Hepatocyte (in vitro differentiated cells): ENCODE measurements around the gene FIBCD1. TPM values are rescaled to one million over a fixed set of nuclear protein-coding genes. Genes with fewer than 3 reads are reported as not detected.

ENCODE experiments used
- DNase-seq: peaks from one replicate; pipeline ENCODE4 v3.0.0-alpha.2; 2016; ENCODE audit warnings: low spot score
- H2AFZ ChIP-seq: fragments of 200-600 bp; sonication (generic); 2 replicates; pipeline ENCODE4 v1.6.0; 2016; ENCODE audit warnings: antibody characterized with exemption, mild to moderate bottlenecking
- H3K27ac ChIP-seq: fragments of 200-600 bp; sonication (generic); 2 replicates; pipeline ENCODE4 v1.5.1; 2016; ENCODE audit warnings: mild to moderate bottlenecking
- H3K27me3 ChIP-seq: fragments of 200-600 bp; sonication (generic); 2 replicates; pipeline ENCODE4 v1.6.1; 2016
- H3K36me3 ChIP-seq: fragments of 200-600 bp; sonication (generic); replicated peaks from 2 replicates; pipeline ENCODE4 v1.5.1; 2016; ENCODE audit warnings: low read depth; ENCODE audit not compliant: insufficient read depth
- H3K4me1 ChIP-seq: fragments of 200-600 bp; sonication (generic); 2 replicates; pipeline ENCODE4 v1.5.1; 2016; ENCODE audit warnings: mild to moderate bottlenecking, moderate library complexity; ENCODE audit not compliant: insufficient read depth
- H3K4me2 ChIP-seq: fragments of 200-600 bp; sonication (generic); 2 replicates; pipeline ENCODE4 v1.6.0; 2016
- H3K4me3 ChIP-seq: fragments of 200-600 bp; sonication (generic); 2 replicates; pipeline ENCODE4 v1.5.1; 2016; ENCODE audit warnings: mild to moderate bottlenecking
- H3K79me2 ChIP-seq: fragments of 200-600 bp; sonication (generic); 2 replicates; pipeline ENCODE4 v1.6.0; 2017; ENCODE audit warnings: mild to moderate bottlenecking
- H3K9me2 ChIP-seq: fragments of 200-600 bp; sonication (generic); replicated peaks from 2 replicates; pipeline ENCODE4 v1.6.0; 2017; ENCODE audit warnings: mild to moderate bottlenecking; ENCODE audit not compliant: insufficient read depth
- H3K9me3 ChIP-seq: fragments of 200-600 bp; sonication (generic); 2 replicates; pipeline ENCODE4 v1.5.1; 2016; ENCODE audit warnings: low read depth, mild to moderate bottlenecking
- H4K20me1 ChIP-seq: fragments of 200-600 bp; sonication (generic); 2 replicates; pipeline ENCODE4 v1.6.0; 2016; ENCODE audit warnings: mild to moderate bottlenecking; ENCODE audit not compliant: insufficient read depth, poor library complexity, severe bottlenecking
- EZH2 ChIP-seq: fragments of 200-600 bp; sonication (generic); IDR thresholded peaks from 2 replicates; pipeline ENCODE4 v1.6.1; 2016; ENCODE audit warnings: antibody characterized with exemption, mild to moderate bottlenecking, borderline replicate concordance
- EZH2phosphoT487 ChIP-seq: fragments of 200-600 bp; sonication (generic); IDR thresholded peaks from one replicate; pipeline ENCODE4 v1.6.1; 2018; ENCODE audit warnings: antibody characterized with exemption, mild to moderate bottlenecking, low read depth, moderate library complexity; ENCODE audit not compliant: unreplicated experiment, severe bottlenecking
- WGBS: methylation state at CpG from one replicate; pipeline ENCODE4 v1.1.6; 2016; ENCODE audit warnings: low lambda C conversion rate; ENCODE audit errors: missing lambda C conversion rate; 5-methylcytosine and 5-hydroxymethylcytosine counted together
- polyA plus RNA-seq: library from polyadenylated mRNA; unstranded; fragments of >200 nt; fragmentation: Nextera tagmentation; extraction: Ambion mirVana; gene quantifications from 2 replicates; pipeline ENCODE4 v1.2.1, GENCODE V29; 2016
- total RNA-seq: library from RNA; depleted of rRNA; stranded (reverse); fragments of >200 nt; gene quantifications from 2 replicates; pipeline ENCODE4 v1.2.3, GENCODE V29; 2014
- TF ChIP-seq, protein P1 (sequence below): fragments of 200-600 bp; sonication (generic); IDR thresholded peaks from 2 replicates; pipeline ENCODE4 v1.5.1; 2016; ENCODE audit warnings: antibody characterized with exemption, mild to moderate bottlenecking; ENCODE audit not compliant: poor library complexity

The FIBCD1 gene
- total and polyA plus RNA-seq, 2 experiments from 2014 or later: 0.33 TPM; not detected in 1

GRCh38 chr9:130890870-130891687 lies 48.0 kb downstream of the FIBCD1 start:
- H4K20me1 ChIP-seq: peaks cover 8% of the 10 kb centered on the region
- DNase-seq: no peak
- no peaks in the 10 kb centered on the region for H3K27me3 ChIP-seq
- H3K9me2 ChIP-seq: no peaks in the 10 kb centered on the region
- no peak overlapping the region for H2AFZ ChIP-seq
- TF ChIP-seq EZH2 (no peak), EZH2phosphoT487 (no peak)
- TF ChIP-seq, protein P1, sequence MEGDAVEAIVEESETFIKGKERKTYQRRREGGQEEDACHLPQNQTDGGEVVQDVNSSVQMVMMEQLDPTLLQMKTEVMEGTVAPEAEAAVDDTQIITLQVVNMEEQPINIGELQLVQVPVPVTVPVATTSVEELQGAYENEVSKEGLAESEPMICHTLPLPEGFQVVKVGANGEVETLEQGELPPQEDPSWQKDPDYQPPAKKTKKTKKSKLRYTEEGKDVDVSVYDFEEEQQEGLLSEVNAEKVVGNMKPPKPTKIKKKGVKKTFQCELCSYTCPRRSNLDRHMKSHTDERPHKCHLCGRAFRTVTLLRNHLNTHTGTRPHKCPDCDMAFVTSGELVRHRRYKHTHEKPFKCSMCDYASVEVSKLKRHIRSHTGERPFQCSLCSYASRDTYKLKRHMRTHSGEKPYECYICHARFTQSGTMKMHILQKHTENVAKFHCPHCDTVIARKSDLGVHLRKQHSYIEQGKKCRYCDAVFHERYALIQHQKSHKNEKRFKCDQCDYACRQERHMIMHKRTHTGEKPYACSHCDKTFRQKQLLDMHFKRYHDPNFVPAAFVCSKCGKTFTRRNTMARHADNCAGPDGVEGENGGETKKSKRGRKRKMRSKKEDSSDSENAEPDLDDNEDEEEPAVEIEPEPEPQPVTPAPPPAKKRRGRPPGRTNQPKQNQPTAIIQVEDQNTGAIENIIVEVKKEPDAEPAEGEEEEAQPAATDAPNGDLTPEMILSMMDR: no peak
- H3K4me2 ChIP-seq: no peak overlapping the region
- WGBS: 85% methylated on average over 20 of the region's 20 CpGs
- no peaks in the 10 kb centered on the region for H3K4me1 ChIP-seq
- H3K9me3 ChIP-seq: no peaks in the 10 kb centered on the region
- H3K27ac ChIP-seq: no peak overlapping the region
- H3K4me3 ChIP-seq: no peak overlapping the region
- H3K79me2 ChIP-seq: no peaks in the 10 kb centered on the region
- H3K36me3 ChIP-seq: no peaks in the 10 kb centered on the region

GRCh38 chr9:130890124-130890523 lies 48.9 kb downstream of the FIBCD1 start:
- WGBS: 93% methylated on average over 9 of the region's 9 CpGs
- Histone ChIP-seq H3K4me1 (no peaks in the 10 kb centered on the region), H3K9me2 (no peaks in the 10 kb centered on the region), H2AFZ (no peak overlapping the region), H3K36me3 (no peaks in the 10 kb centered on the region), H3K27me3 (no peaks in the 10 kb centered on the region), H3K79me2 (no peaks in the 10 kb centered on the region), H3K9me3 (no peaks in the 10 kb centered on the region), H3K4me2 (no peak overlapping the region), H3K27ac (no peak overlapping the region), H4K20me1 (peaks cover 12% of the 10 kb centered on the region), H3K4me3 (no peak overlapping the region)
- TF ChIP-seq, protein P1: no peak
- no peak for TF ChIP-seq EZH2phosphoT487
- TF ChIP-seq EZH2: no peak
- DNase-seq: no peak

GRCh38 chr9:130888146-130888885 lies 50.7 kb downstream of the FIBCD1 start:
- Histone ChIP-seq H3K4me1 (no peaks in the 10 kb centered on the region), H3K27ac (no peak overlapping the region), H3K9me2 (no peaks in the 10 kb centered on the region), H3K4me2 (no peak overlapping the region), H3K9me3 (no peaks in the 10 kb centered on the region), H4K20me1 (peaks cover 12% of the 10 kb centered on the region), H3K4me3 (no peak overlapping the region), H2AFZ (no peak overlapping the region), H3K36me3 (no peaks in the 10 kb centered on the region), H3K79me2 (no peaks in the 10 kb centered on the region), H3K27me3 (no peaks in the 10 kb centered on the region)
- no peak for DNase-seq
- TF ChIP-seq EZH2: no peak
- 98% methylated on average over 22 of the region's 22 CpGs for WGBS

DNA sequence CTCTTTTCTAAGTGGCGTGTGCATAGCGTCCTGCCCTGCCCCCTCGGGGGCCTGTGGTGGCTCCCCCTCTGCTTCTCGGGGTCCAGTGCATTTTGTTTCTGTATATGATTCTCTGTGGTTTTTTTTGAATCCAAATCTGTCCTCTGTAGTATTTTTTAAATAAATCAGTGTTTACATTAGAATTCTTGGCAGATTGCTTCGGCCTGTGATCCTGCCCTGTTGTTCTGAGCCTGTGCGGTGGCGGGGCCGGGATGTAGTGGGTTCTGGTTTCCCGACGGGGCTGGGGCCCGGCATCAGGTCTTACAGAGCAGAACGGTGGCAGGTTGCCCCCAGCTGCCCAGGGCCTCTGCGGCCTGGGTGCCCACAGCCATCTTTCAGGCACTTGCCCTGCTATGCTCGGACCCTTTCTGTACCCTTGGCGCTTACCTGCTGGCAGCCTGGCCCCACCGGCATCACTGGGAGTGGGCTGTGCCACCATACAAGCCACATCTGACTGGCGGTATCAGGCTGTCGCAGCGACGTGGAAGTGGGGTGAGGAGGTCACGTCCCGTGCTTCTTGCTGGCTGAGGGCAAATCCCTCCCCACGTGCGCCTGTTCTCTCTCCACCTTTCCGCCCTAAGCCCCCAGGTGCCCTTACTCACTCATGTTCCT lies 51.4 kb downstream of the FIBCD1 start:
- no peaks in the 10 kb centered on the region for H3K4me1 ChIP-seq
- H3K27me3 ChIP-seq: no peaks in the 10 kb centered on the region
- H3K27ac ChIP-seq: no peak overlapping the region
- 90% methylated on average over 25 of the region's 25 CpGs for WGBS
- H3K9me3 ChIP-seq: no peaks in the 10 kb centered on the region
- no peaks in the 10 kb centered on the region for H3K36me3 ChIP-seq
- H3K79me2 ChIP-seq: no peaks in the 10 kb centered on the region
- no peak overlapping the region for H2AFZ ChIP-seq
- no peak overlapping the region for H3K4me2 ChIP-seq
- TF ChIP-seq EZH2phosphoT487 (no peak), EZH2 (no peak)
- TF ChIP-seq, protein P1: no peak
- DNase-seq: no peak
- no peak overlapping the region for H3K4me3 ChIP-seq
- H4K20me1 ChIP-seq: peaks cover 12% of the 10 kb centered on the region
- no peaks in the 10 kb centered on the region for H3K9me2 ChIP-seq
